GM21360 (cell line): ENCODE results near the gene PRKRIP1.
A peak's percentile ranks its signal among the peaks of the same experiment; 100 is the strongest.
"Not testable (repeated sequence)": the region's sequence is repeated elsewhere in the genome, so short reads cannot be mapped to it uniquely, and the experiment has no call there.

Experiments
- ATAC-seq: cut with Tn5 transposase; IDR thresholded peaks from one replicate; pipeline ENCODE4 v1.9.1; 2021; ENCODE audit warnings: mild to moderate bottlenecking, moderate library complexity; ENCODE audit not compliant: unreplicated experiment

PRKRIP1 gene

GRCh38 chr7:102429141-102429899 is 33.2 kb downstream of the PRKRIP1 start:
- no peak for ATAC-seq

GRCh38 chr7:102431617-102432298 is 35.6 kb downstream of the PRKRIP1 start:
- no peak for ATAC-seq

GRCh38 chr7:102432442-102433218 is 36.5 kb downstream of the PRKRIP1 start:
- ATAC-seq: peak; percentile 25

GRCh38 chr7:102433219-102434038 is 37.3 kb downstream of the PRKRIP1 start, which contains the start of gene ORAI2:
ORAI2 (plus strand) TSS chr7:102433575; CDS start chr7:102438957, 5,382 bp downstream.
- ATAC-seq: peak; percentile 53

GRCh38 chr7:102434039-102434486 is 37.9 kb downstream of the PRKRIP1 start:
- no peak for ATAC-seq

- ATAC-seq: no peak
These were observed 40.0 kb downstream of the PRKRIP1 start for GRCh38 chr7:102436118-102436517.

- no peak for ATAC-seq
These were observed 44.0 kb downstream of the PRKRIP1 start for GRCh38 chr7:102439963-102440795.

- ATAC-seq: peak; percentile 37
These were observed 49.0 kb downstream of the PRKRIP1 start for GRCh38 chr7:102444961-102445673.

- ATAC-seq: no peak
These were observed 49.5 kb downstream of the PRKRIP1 start for GRCh38 chr7:102445674-102446071.

GRCh38 chr7:102446387-102447156 is 50.4 kb downstream of the PRKRIP1 start:
- no peak for ATAC-seq

GRCh38 chr7:102447311-102447710 is 51.1 kb downstream of the PRKRIP1 start:
- ATAC-seq: no peak

- ATAC-seq: no peak
These were observed 53.0 kb downstream of the PRKRIP1 start for GRCh38 chr7:102449136-102449535.

GRCh38 chr7:102450242-102450641 is 54.1 kb downstream of the PRKRIP1 start:
- ATAC-seq: no peak

- no peak for ATAC-seq
These were observed 55.4 kb downstream of the PRKRIP1 start for GRCh38 chr7:102451371-102452054.

- no peak for ATAC-seq
These were observed 56.3 kb downstream of the PRKRIP1 start for GRCh38 chr7:102452451-102452850.

- ATAC-seq: no peak
These were observed 57.2 kb downstream of the PRKRIP1 start for GRCh38 chr7:102453319-102453718.

- no peak for ATAC-seq
These were observed 58.3 kb downstream of the PRKRIP1 start for GRCh38 chr7:102454468-102454867.

- not testable (repeated sequence) for ATAC-seq
These were observed 58.8 kb downstream of the PRKRIP1 start for GRCh38 chr7:102454932-102455331.
